HEK293 (cell line): Measurements from ENCODE around the gene TNNC2.

Experiments
- TCF7L2 ChIP-seq: IDR thresholded peaks from 2 replicates; pipeline ENCODE4 v1.6.1; 2011; ENCODE audit warnings: low read depth, mild to moderate bottlenecking, inconsistent platforms, low read length, moderate library complexity, borderline replicate concordance
- ZFP3 ChIP-seq: fragments of 450-650 bp; formaldehyde crosslinking; IDR thresholded peaks from 2 replicates; pipeline ENCODE4 v1.5.1; 2016; ENCODE audit warnings: low read depth, missing biosample characterization, missing genetic modification characterization
- ZNF366 ChIP-seq: fragments of 450-650 bp; formaldehyde crosslinking; conservative IDR thresholded peaks from 2 replicates; pipeline ENCODE4 v1.5.1; 2016; ENCODE audit warnings: missing biosample characterization, missing genetic modification characterization

GRCh38 chr20:45867819-45868176 is 40.7 kb upstream of the TNNC2 start:
- TF ChIP-seq TCF7L2 = no peak
- no peak for TF ChIP-seq ZFP3 (tag by site-specific recombination)
- TF ChIP-seq ZNF366 (tag by site-specific recombination) = no peak
